Measurements from ENCODE around the gene OR51V1.

DNA sequence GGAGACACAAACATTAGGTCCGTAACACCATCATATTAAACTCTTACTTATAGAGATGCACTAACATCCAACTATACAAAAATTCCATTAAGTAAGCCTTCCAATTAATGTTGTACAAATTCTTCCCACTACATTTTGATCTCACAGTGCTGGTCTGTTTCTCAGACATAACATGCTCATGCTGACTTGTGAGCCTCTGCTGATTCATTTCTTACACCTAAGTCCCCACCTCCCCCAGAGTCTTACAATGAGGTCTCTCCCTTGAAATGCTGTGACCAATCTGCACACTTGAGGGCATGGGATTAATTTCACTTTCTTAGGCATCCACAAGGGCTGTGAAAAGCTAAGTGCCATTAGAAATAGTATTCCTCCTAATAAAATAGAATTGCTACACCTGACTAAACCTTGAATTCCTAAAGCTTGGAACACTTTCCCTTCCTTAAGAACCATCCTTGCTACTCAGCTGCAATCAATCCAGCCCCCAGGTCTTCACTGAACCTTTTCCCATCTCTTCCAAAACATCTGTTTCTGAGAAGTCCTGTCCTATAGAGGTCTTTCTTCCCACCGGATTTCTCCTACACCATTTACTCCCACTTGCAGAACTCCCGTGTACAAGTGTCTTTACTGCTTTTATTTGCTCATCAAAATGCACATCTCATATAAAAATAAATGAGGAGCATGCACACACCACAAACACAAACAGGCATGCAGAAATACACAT is 47.1 kb upstream of the OR51V1 start:
- TF ChIP-seq, protein P1, sequence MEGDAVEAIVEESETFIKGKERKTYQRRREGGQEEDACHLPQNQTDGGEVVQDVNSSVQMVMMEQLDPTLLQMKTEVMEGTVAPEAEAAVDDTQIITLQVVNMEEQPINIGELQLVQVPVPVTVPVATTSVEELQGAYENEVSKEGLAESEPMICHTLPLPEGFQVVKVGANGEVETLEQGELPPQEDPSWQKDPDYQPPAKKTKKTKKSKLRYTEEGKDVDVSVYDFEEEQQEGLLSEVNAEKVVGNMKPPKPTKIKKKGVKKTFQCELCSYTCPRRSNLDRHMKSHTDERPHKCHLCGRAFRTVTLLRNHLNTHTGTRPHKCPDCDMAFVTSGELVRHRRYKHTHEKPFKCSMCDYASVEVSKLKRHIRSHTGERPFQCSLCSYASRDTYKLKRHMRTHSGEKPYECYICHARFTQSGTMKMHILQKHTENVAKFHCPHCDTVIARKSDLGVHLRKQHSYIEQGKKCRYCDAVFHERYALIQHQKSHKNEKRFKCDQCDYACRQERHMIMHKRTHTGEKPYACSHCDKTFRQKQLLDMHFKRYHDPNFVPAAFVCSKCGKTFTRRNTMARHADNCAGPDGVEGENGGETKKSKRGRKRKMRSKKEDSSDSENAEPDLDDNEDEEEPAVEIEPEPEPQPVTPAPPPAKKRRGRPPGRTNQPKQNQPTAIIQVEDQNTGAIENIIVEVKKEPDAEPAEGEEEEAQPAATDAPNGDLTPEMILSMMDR (IDR thresholded peaks at IDR 0.05): no peak
- no peak for TF ChIP-seq EZH2 (IDR thresholded peaks at IDR 0.05; ENCODE audit: borderline replicate concordance, insufficient read depth, low read depth, low read length, poor library complexity, severe bottlenecking)

Data from B cell (primary cell).